HepG2 (cell line): Measurements from ENCODE around the gene TRPV5.

Experiments
- CBX5 ChIP-seq: sonication (generic); formaldehyde crosslinking; IDR thresholded peaks from 2 replicates; pipeline ENCODE4 v1.4.0; 2020; ENCODE audit warnings: missing genetic modification reagents, borderline replicate concordance
- CHD2 ChIP-seq: IDR thresholded peaks from 2 replicates; pipeline ENCODE4 v1.6.1; 2011; ENCODE audit warnings: low read depth, low read length, improper control_type of control experiment
- DBP ChIP-seq: sonication (generic); formaldehyde crosslinking; IDR thresholded peaks from 2 replicates; pipeline ENCODE4 v1.4.0; 2020; ENCODE audit warnings: missing genetic modification reagents; ENCODE audit errors: not compliant biosample characterization
- DNMT1 ChIP-seq: sonication (generic); formaldehyde crosslinking; IDR thresholded peaks from 2 replicates; pipeline ENCODE4 v1.5.1; 2020; ENCODE audit warnings: mild to moderate bottlenecking, missing genetic modification reagents
- E2F5 ChIP-seq: sonication (generic); formaldehyde crosslinking; conservative IDR thresholded peaks from 2 replicates; pipeline ENCODE4 v1.4.0; 2020; ENCODE audit warnings: missing genetic modification reagents
- GLI4 ChIP-seq: sonication (generic); formaldehyde crosslinking; IDR thresholded peaks from 2 replicates; pipeline ENCODE4 v1.5.1; 2020; ENCODE audit warnings: missing genetic modification reagents, mild to moderate bottlenecking, moderate library complexity, borderline replicate concordance
- POLR2A ChIP-seq, 2 experiments: IDR thresholded peaks; 2 replicates each; pipeline ENCODE4 v1.6.1; 2011; ENCODE audit warnings: low read depth in 2 of 2, low read length in 2 of 2, mild to moderate bottlenecking in 1 of 2, moderate library complexity in 1 of 2; ENCODE audit not compliant: insufficient read depth in 1 of 2
- SOX13 ChIP-seq, 3 experiments: fragments of 450-650 bp in 1 of 3; sonication (generic) in 1 of 3; formaldehyde crosslinking in 1 of 3; IDR thresholded peaks in 2 of 3; conservative IDR thresholded peaks in 1 of 3; 2 replicates each; pipeline versions ENCODE4 v1.5.0 to v1.6.1; 2016 to 2020; ENCODE audit warnings: antibody characterized with exemption in 1 of 3, mild to moderate bottlenecking in 1 of 3, missing compliant biosample characterization in 1 of 3, missing genetic modification reagents in 1 of 3, moderate library complexity in 1 of 3
- ZNF30 ChIP-seq: sonication (generic); formaldehyde crosslinking; IDR thresholded peaks from 2 replicates; pipeline ENCODE4 v1.5.0; 2020; ENCODE audit warnings: mild to moderate bottlenecking, missing genetic modification reagents
- TF ChIP-seq, protein P1 (sequence below): sonication (generic); formaldehyde crosslinking; IDR thresholded peaks from 2 replicates; pipeline ENCODE4 v1.5.0; 2020; ENCODE audit warnings: mild to moderate bottlenecking, missing genetic modification reagents, moderate library complexity

GRCh38 chr7:142869434-142869833, 64.1 kb downstream of the TRPV5 start:
- TF ChIP-seq, protein P1, sequence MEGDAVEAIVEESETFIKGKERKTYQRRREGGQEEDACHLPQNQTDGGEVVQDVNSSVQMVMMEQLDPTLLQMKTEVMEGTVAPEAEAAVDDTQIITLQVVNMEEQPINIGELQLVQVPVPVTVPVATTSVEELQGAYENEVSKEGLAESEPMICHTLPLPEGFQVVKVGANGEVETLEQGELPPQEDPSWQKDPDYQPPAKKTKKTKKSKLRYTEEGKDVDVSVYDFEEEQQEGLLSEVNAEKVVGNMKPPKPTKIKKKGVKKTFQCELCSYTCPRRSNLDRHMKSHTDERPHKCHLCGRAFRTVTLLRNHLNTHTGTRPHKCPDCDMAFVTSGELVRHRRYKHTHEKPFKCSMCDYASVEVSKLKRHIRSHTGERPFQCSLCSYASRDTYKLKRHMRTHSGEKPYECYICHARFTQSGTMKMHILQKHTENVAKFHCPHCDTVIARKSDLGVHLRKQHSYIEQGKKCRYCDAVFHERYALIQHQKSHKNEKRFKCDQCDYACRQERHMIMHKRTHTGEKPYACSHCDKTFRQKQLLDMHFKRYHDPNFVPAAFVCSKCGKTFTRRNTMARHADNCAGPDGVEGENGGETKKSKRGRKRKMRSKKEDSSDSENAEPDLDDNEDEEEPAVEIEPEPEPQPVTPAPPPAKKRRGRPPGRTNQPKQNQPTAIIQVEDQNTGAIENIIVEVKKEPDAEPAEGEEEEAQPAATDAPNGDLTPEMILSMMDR (CRISPR knock-in tag), result no peak
- TF ChIP-seq CBX5 (CRISPR knock-in tag) (no peak), POLR2A (IDR thresholded peaks at IDR 0.05; ENCODE audit: insufficient read depth in 1 of 2, low read depth in 2 of 2, low read length in 2 of 2) (no peak), DNMT1 (CRISPR knock-in tag) (no peak), GLI4 (no peak), DBP (CRISPR knock-in tag) (no peak), SOX13 (IDR thresholded peaks at IDR 0.05) (no peak), SOX13 (CRISPR knock-in tag; conservative IDR thresholded peaks at IDR 0.05 in 1 of 2, IDR thresholded peaks at IDR 0.05 in 1 of 2) (no peak), CHD2 (no peak), E2F5 (CRISPR knock-in tag) (no peak), ZNF30 (no peak)
